Measurements from ENCODE around the gene MEGF6. TPM values are rescaled to one million over a fixed set of nuclear protein-coding genes. Genes with fewer than 3 reads are reported as not detected.
"Not testable (repeated sequence)": the region's sequence is repeated elsewhere in the genome, so short reads cannot be mapped to it uniquely, and the experiment has no call there.

Gene MEGF6
- polyA plus RNA-seq, 1 donor (not counting 4 experiments of a cell fraction or from before 2014, with no cell fraction given): 0.24 TPM

DNA sequence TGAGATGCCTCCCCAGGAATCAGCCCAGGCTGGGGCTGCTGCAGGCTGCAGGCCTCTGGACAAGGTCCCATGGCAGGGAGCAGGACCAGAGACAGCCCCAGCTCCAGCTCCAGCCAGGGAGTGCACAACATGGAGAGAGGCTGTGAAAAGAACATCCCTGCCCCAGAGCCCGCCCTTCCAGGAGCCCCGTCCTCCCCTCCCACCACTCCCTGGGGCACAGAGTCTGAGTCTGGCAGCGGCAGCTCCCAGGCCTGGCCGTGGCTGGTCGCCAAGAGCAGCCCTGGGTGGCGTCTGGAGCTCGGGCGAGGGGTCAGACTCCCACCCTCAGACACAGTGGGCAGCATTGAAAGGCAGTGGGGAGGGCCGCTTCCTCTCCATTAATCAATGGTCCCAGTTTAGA lies 37.8 kb downstream of the MEGF6 start:
- Histone ChIP-seq H3K36me3 (ENCODE audit: control insufficient read depth in 2 of 2, extremely low read depth in 1 of 2, insufficient read depth in 2 of 2, low read length in 2 of 2) (no peaks in the 10 kb centered on the region), H3K27me3 (ENCODE audit: control insufficient read depth, extremely low read depth, insufficient read depth, low read length) (no peaks in the 10 kb centered on the region), H3K4me2 (ENCODE audit: control insufficient read depth, extremely low read depth, insufficient read depth, low read depth, low read length) (no peak overlapping the region), H3K27ac (ENCODE audit: control insufficient read depth, insufficient read depth, low read length) (no peak overlapping the region), H4K20me1 (ENCODE audit: control insufficient read depth, extremely low read depth, insufficient read depth, low read length) (no peaks in the 10 kb centered on the region), H3K9me3 (ENCODE audit: control insufficient read depth, low read depth, low read length) (no peaks in the 10 kb centered on the region), H3K9me1 (ENCODE audit: control insufficient read depth, extremely low read depth, insufficient read depth, low read length) (no peaks in the 10 kb centered on the region), H2AFZ (ENCODE audit: control insufficient read depth, low read length) (no peak overlapping the region), H3K79me2 (ENCODE audit: control insufficient read depth, insufficient read depth, low read length) (no peaks in the 10 kb centered on the region), H3K9ac (ENCODE audit: control insufficient read depth, extremely low read depth, insufficient read depth, low read length) (no peak overlapping the region), H3K4me3 (ENCODE audit: control insufficient read depth in 2 of 3, extremely low read depth in 1 of 3, insufficient read depth in 2 of 3, low read depth in 1 of 3, low read length in 3 of 3) (no peak overlapping the region), H3K4me1 (ENCODE audit: control insufficient read depth, extremely low read depth, insufficient read depth, low read length) (no peaks in the 10 kb centered on the region)
- DNase-seq (ENCODE audit: low read depth, low spot score): no peak
- no peak for FAIRE-seq
- TF ChIP-seq EZH2 (IDR thresholded peaks at IDR 0.05; ENCODE audit: low read length): no peak
- TF ChIP-seq, protein P1, sequence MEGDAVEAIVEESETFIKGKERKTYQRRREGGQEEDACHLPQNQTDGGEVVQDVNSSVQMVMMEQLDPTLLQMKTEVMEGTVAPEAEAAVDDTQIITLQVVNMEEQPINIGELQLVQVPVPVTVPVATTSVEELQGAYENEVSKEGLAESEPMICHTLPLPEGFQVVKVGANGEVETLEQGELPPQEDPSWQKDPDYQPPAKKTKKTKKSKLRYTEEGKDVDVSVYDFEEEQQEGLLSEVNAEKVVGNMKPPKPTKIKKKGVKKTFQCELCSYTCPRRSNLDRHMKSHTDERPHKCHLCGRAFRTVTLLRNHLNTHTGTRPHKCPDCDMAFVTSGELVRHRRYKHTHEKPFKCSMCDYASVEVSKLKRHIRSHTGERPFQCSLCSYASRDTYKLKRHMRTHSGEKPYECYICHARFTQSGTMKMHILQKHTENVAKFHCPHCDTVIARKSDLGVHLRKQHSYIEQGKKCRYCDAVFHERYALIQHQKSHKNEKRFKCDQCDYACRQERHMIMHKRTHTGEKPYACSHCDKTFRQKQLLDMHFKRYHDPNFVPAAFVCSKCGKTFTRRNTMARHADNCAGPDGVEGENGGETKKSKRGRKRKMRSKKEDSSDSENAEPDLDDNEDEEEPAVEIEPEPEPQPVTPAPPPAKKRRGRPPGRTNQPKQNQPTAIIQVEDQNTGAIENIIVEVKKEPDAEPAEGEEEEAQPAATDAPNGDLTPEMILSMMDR (optimal IDR thresholded peaks at IDR 0.05 in 1 of 3, IDR thresholded peaks at IDR 0.05 in 1 of 3, conservative IDR thresholded peaks at IDR 0.05 in 1 of 3; ENCODE audit: extremely low read depth in 1 of 3, insufficient read depth in 2 of 3, low read length in 3 of 3): no peak
- dilution Hi-C loops (cut with MboI; ENCODE audit: extremely low pct_ligation_motif_present, low sequenced_read_pairs): no loop called here

DNA sequence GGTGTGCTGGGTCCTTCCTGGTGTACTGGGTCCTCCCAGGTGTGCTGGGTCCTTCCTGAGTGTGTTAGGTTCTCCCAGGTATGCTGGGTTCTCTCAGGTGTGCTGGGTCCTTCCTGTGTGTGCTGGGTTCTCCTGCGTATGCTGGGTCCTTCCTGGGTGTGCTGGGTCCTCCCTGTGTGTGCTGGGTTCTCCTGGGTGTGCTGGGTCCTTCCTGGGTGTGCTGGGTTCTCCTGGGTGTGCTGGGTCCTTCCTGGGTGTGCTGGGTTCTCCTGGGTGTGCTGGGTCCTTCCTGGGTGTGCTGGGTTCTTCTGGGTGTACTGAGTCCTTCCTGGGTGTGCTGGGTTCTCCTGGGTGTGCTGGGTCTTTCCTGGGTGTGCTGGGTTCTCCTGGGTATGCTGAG lies 38.7 kb downstream of the MEGF6 start:
- H3K27me3 ChIP-seq (ENCODE audit: control insufficient read depth, extremely low read depth, insufficient read depth, low read length); dilution Hi-C loops (cut with MboI; ENCODE audit: extremely low pct_ligation_motif_present, low sequenced_read_pairs); H3K79me2 ChIP-seq (ENCODE audit: control insufficient read depth, insufficient read depth, low read length); H3K36me3 ChIP-seq (ENCODE audit: control insufficient read depth in 2 of 2, extremely low read depth in 1 of 2, insufficient read depth in 2 of 2, low read length in 2 of 2); H3K4me3 ChIP-seq (ENCODE audit: control insufficient read depth in 2 of 3, extremely low read depth in 1 of 3, insufficient read depth in 2 of 3, low read depth in 1 of 3, low read length in 3 of 3); H2AFZ ChIP-seq (ENCODE audit: control insufficient read depth, low read length); FAIRE-seq; H3K4me2 ChIP-seq (ENCODE audit: control insufficient read depth, extremely low read depth, insufficient read depth, low read depth, low read length); H3K27ac ChIP-seq (ENCODE audit: control insufficient read depth, insufficient read depth, low read length); H3K9me3 ChIP-seq (ENCODE audit: control insufficient read depth, low read depth, low read length); H3K9ac ChIP-seq (ENCODE audit: control insufficient read depth, extremely low read depth, insufficient read depth, low read length); DNase-seq (ENCODE audit: low read depth, low spot score); H3K4me1 ChIP-seq (ENCODE audit: control insufficient read depth, extremely low read depth, insufficient read depth, low read length); H4K20me1 ChIP-seq (ENCODE audit: control insufficient read depth, extremely low read depth, insufficient read depth, low read length); H3K9me1 ChIP-seq (ENCODE audit: control insufficient read depth, extremely low read depth, insufficient read depth, low read length): not testable (repeated sequence)

DNA sequence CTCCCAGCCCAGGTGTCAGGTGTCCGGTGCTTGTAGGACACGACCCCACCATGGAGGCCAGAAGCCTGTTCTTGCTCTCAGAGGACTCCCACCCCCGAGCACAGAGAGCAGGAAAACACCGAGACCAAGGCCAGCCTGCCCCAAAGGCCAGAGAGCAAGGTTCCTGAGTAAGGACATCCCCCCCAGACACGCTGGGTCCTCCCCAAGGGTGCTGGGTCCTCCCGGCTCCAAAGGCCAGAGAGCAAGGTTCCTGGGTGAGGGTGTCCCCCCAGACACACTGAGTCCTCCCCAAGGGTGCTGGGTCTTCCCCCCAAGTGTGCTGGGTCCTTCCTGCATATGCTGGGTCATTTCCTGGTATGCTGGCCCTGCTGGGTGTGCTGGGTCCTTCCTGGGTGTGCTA lies 40.0 kb downstream of the MEGF6 start:
- TF ChIP-seq, protein P1 (optimal IDR thresholded peaks at IDR 0.05 in 1 of 3, IDR thresholded peaks at IDR 0.05 in 1 of 3, conservative IDR thresholded peaks at IDR 0.05 in 1 of 3; ENCODE audit: extremely low read depth in 1 of 3, insufficient read depth in 2 of 3, low read length in 3 of 3): no peak
- no peak for TF ChIP-seq EZH2 (IDR thresholded peaks at IDR 0.05; ENCODE audit: low read length)
- no peaks in the 10 kb centered on the region for H3K4me1 ChIP-seq (ENCODE audit: control insufficient read depth, extremely low read depth, insufficient read depth, low read length)
- H3K4me2 ChIP-seq (ENCODE audit: control insufficient read depth, extremely low read depth, insufficient read depth, low read depth, low read length): no peak overlapping the region
- no peak for FAIRE-seq
- H3K27ac ChIP-seq (ENCODE audit: control insufficient read depth, insufficient read depth, low read length): no peak overlapping the region
- H3K27me3 ChIP-seq (ENCODE audit: control insufficient read depth, extremely low read depth, insufficient read depth, low read length): no peaks in the 10 kb centered on the region
- dilution Hi-C loops (cut with MboI; ENCODE audit: extremely low pct_ligation_motif_present, low sequenced_read_pairs): no loop called here
- no peaks in the 10 kb centered on the region for H3K9me1 ChIP-seq (ENCODE audit: control insufficient read depth, extremely low read depth, insufficient read depth, low read length)
- DNase-seq (ENCODE audit: low read depth, low spot score): no peak
- H2AFZ ChIP-seq (ENCODE audit: control insufficient read depth, low read length): no peak overlapping the region
- no peaks in the 10 kb centered on the region for H3K79me2 ChIP-seq (ENCODE audit: control insufficient read depth, insufficient read depth, low read length)
- no peak overlapping the region for H3K9ac ChIP-seq (ENCODE audit: control insufficient read depth, extremely low read depth, insufficient read depth, low read length)
- H4K20me1 ChIP-seq (ENCODE audit: control insufficient read depth, extremely low read depth, insufficient read depth, low read length): no peaks in the 10 kb centered on the region
- no peaks in the 10 kb centered on the region for H3K9me3 ChIP-seq (ENCODE audit: control insufficient read depth, low read depth, low read length)
- no peak overlapping the region for H3K4me3 ChIP-seq (ENCODE audit: control insufficient read depth in 2 of 3, extremely low read depth in 1 of 3, insufficient read depth in 2 of 3, low read depth in 1 of 3, low read length in 3 of 3)
- H3K36me3 ChIP-seq (ENCODE audit: control insufficient read depth in 2 of 2, extremely low read depth in 1 of 2, insufficient read depth in 2 of 2, low read length in 2 of 2): no peaks in the 10 kb centered on the region
